Activated CD4-positive, alpha-beta T cell treated with anti-CD3 and anti-CD28 coated beads, Interleukin-2, amount 10 ng/mL, durations not matched to agents 24 days and 14 days (primary cell): ENCODE results near the gene ARRDC5. TPM values are rescaled to one million over a fixed set of nuclear protein-coding genes. Genes with fewer than 3 reads are reported as not detected.
"Not testable (repeated sequence)": the region's sequence is repeated elsewhere in the genome, so short reads cannot be mapped to it uniquely, and the experiment has no call there.

Experiments used
- DNase-seq: peaks from one replicate; pipeline ENCODE4 v3.0.0; 2022
- H3K27ac Mint-ChIP-seq: one replicate; pipeline ENCODE4 v1.8.0; 2022; ENCODE audit warnings: mild to moderate bottlenecking, mixed read lengths
- H3K27me3 Mint-ChIP-seq: one replicate; pipeline ENCODE4 v1.8.0; 2022; ENCODE audit warnings: mixed read lengths
- H3K36me3 Mint-ChIP-seq: one replicate; pipeline ENCODE4 v1.8.0; 2022; ENCODE audit warnings: low read depth, mild to moderate bottlenecking, mixed read lengths
- H3K4me1 Mint-ChIP-seq: one replicate; pipeline ENCODE4 v1.8.0; 2021; ENCODE audit warnings: mixed read lengths
- H3K4me3 Mint-ChIP-seq: one replicate; pipeline ENCODE4 v1.8.0; 2022; ENCODE audit warnings: mild to moderate bottlenecking, moderate library complexity, mixed read lengths
- H3K9me3 Mint-ChIP-seq: one replicate; pipeline ENCODE4 v1.8.0; 2021; ENCODE audit warnings: mixed read lengths
- intact Hi-C: fragments of 100-400 bp; cut with micrococcal nuclease; formaldehyde crosslinking; loops from one replicate; pipeline ENCODE4 v1.15.1; 2023
- total RNA-seq: library from RNA; stranded (reverse); gene quantifications from 2 replicates; pipeline ENCODE4 v1.2.3, GENCODE V29; 2022

The ARRDC5 gene
- total RNA-seq, 1 donor from 2014 or later, result 0.28 TPM

DNA sequence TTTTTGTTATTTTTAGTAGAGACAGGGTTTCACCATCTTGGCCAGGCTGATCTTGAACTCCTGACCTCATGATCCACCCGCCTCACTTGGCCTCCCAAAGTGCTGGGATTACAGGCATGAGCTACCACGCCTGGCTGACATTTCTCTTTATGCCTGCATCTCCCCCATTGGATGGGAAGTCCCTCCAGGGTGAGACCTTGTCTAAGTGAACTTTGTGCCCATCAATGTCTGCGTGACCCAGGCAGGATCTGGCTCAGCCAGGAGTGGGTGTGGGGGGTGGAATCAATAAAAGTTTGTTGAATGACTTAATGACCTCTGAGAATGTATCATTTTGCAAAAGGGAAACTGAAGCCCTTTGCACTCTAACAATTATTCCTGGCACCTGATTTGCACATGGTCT, 1.8 kb upstream of the ARRDC5 start:
- intact Hi-C loops, result no loop called here
- H3K27me3 Mint-ChIP-seq, result no peaks in the 10 kb centered on the region
- no peak overlapping the region for H3K4me3 Mint-ChIP-seq
- DNase-seq, result no peak
- no peaks in the 10 kb centered on the region for H3K36me3 Mint-ChIP-seq
- H3K9me3 Mint-ChIP-seq, result no peaks in the 10 kb centered on the region
- no peak overlapping the region for H3K27ac Mint-ChIP-seq
- H3K4me1 Mint-ChIP-seq, result peaks cover 5% of the 10 kb centered on the region

DNA sequence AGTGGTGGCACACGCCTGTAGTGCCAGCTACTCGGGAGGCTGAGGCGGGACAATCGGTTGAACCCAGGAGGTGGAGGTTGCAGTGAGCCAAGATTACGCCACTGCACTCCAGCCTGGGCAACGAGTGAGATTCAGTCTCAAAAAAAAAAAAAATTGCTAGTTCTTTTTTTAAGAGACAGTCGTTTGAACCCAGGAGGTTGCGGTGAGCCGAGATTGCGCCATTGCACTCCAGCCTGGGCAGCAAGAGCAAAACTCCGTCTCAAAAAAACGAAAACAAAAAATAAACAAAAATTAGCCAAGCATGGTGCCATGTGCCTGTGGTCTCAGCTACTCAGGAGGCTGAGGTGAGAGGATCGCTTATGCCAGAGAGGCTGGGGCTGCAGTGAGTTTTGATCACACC, 1.8 kb downstream of the ARRDC5 start:
- H3K27ac Mint-ChIP-seq, intact Hi-C loops, DNase-seq, H3K36me3 Mint-ChIP-seq, H3K4me1 Mint-ChIP-seq, H3K4me3 Mint-ChIP-seq, H3K27me3 Mint-ChIP-seq, H3K9me3 Mint-ChIP-seq: not testable (repeated sequence)

DNA sequence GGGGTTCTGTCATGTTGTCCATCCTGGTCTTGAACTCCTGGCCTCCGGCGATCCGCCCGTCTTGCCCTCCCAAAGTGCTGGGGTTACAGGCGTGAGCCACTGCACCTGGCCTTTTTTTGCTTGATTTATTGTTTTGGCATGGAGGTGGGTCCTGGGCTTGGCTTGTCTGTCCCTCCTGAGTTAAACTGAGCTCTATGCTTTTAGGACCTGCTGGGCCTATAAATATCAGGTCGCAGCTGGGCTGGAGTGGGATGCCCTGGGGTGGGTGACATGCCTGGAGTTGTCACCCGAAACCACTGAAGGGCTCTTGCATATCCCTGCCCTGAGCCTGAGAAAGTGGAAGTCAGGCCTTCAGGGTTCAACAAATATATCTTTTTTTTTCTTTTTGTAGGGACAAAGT, 5.5 kb downstream of the ARRDC5 start:
- DNase-seq, result no peak
- intact Hi-C loops, result no loop called here
- H3K9me3 Mint-ChIP-seq, result no peaks in the 10 kb centered on the region
- H3K4me1 Mint-ChIP-seq, result no peaks in the 10 kb centered on the region
- no peaks in the 10 kb centered on the region for H3K27me3 Mint-ChIP-seq
- H3K27ac Mint-ChIP-seq, result no peak overlapping the region
- H3K4me3 Mint-ChIP-seq, result no peak overlapping the region
- H3K36me3 Mint-ChIP-seq, result no peaks in the 10 kb centered on the region

DNA sequence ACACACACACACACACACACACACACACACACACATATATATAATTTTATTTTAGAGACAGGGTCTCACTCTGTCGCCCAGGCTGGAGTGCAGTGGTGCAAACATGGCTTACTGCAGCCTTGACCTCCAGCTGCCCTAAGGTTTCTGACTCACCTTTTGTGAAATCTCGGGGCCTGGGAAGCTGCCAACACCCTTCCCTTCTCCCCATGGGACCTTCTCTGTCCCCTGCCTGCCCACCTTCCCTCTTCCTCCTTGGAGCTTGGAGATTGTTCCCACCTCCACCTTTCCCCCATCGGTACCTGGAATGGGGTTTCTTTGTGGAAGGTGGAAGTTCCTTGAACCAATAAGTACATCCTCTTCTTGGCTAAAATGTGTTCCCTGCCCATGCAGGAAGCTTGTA, 6.3 kb downstream of the ARRDC5 start:
- Mint-ChIP-seq H3K4me3 (no peak overlapping the region), H3K9me3 (no peaks in the 10 kb centered on the region), H3K4me1 (no peaks in the 10 kb centered on the region), H3K27me3 (no peaks in the 10 kb centered on the region), H3K27ac (no peak overlapping the region), H3K36me3 (no peaks in the 10 kb centered on the region)
- intact Hi-C loops, result no loop called here
- DNase-seq, result no peak

GRCh38 chr19:4892962-4893361, 9.7 kb downstream of the ARRDC5 start:
- H3K27ac Mint-ChIP-seq, H3K4me3 Mint-ChIP-seq, H3K4me1 Mint-ChIP-seq, H3K27me3 Mint-ChIP-seq, H3K36me3 Mint-ChIP-seq, intact Hi-C loops, H3K9me3 Mint-ChIP-seq, DNase-seq: not testable (repeated sequence)

DNA sequence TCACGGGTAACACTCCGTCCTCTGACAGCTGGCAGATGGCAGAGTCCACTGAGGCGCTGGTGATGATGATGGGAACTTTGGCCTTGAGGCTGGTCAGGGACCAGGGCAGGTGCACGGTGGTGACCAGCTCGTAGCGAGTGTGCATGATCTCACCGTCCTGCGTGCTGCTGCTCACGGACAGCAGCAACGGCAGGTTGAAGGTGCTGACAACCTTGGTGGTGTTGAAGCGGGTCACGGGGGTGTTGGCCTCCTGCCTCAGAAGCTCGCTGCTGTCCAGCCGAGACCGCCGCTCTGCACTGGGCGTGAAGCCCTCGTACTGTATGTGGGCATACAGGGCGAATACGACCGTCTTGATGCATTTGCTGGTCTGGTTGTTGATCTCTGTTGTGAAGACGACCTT, 11.6 kb downstream of the ARRDC5 start:
- no peak overlapping the region for H3K27ac Mint-ChIP-seq
- intact Hi-C loops, result no loop called here
- H3K9me3 Mint-ChIP-seq, result no peaks in the 10 kb centered on the region
- H3K36me3 Mint-ChIP-seq, result no peaks in the 10 kb centered on the region
- no peak for DNase-seq
- H3K27me3 Mint-ChIP-seq, result no peaks in the 10 kb centered on the region
- H3K4me3 Mint-ChIP-seq, result no peak overlapping the region
- H3K4me1 Mint-ChIP-seq, result no peaks in the 10 kb centered on the region

DNA sequence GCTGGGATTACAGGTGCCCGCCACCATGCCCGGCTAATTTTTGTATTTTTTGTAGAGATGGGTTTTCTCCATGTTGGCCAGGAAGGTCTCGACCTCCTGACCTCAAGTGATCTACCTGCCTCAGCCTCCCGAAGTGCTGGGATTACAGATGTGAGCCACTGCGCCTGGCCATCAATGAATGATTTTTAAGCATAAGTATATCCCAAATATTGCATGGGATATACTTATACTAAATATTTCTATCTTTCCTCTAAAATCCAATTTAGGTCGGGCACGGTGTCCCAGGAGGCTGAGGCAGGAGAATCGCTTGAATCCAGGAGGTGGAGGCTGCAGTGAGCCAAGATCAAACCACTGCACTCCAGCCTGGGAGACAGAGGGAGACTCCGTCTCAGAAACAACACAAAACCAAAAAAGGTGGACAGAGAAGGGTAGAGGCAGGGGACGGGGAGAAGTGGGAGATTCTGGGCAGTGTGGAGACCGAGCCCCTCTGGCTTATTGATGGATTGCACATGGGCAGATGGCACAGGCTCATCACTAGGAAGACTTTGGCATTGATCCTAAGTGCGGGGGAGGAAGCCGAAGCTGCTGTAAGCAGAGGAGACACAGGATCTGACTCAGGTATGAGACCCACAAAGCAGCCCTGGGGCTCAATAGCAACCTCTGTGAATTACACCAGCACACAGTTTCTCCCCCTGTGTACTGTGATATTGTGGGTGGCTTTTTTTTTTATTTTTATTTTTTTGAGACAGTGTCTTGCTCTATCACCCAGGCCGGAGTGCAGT, 13.5 kb downstream of the ARRDC5 start:
- DNase-seq, result no peak
- intact Hi-C loops, result no loop called here
- Mint-ChIP-seq H3K4me3 (no peak overlapping the region), H3K27me3 (no peaks in the 10 kb centered on the region), H3K36me3 (no peaks in the 10 kb centered on the region), H3K9me3 (no peaks in the 10 kb centered on the region), H3K27ac (no peak overlapping the region), H3K4me1 (no peaks in the 10 kb centered on the region)

DNA sequence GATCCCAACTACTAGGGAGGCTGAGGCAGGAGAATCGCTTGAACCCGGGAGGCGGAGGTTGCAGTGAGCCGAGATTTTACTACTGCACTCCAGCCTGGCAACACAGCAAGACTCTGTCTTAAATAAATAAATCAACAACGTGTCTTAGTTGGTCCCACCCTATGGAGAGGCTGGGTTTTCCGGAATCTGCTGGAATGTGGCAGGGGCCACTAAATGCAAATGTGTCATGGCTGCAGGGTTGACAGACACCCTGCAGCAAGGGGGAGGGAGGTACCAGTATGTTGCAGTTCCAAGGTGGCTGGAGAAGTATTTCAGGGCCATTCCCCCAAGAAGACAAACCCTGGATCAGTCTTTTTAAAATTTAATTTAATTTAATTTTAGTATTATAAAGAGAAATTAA, 14.9 kb downstream of the ARRDC5 start:
- H3K27ac Mint-ChIP-seq, result not testable (repeated sequence)

GRCh38 chr19:4884993-4885392, 17.7 kb downstream of the ARRDC5 start:
- H3K9me3 Mint-ChIP-seq, intact Hi-C loops, H3K4me1 Mint-ChIP-seq, H3K27me3 Mint-ChIP-seq, H3K36me3 Mint-ChIP-seq, DNase-seq, H3K27ac Mint-ChIP-seq, H3K4me3 Mint-ChIP-seq: not testable (repeated sequence)

More for the DNA sequence above, 14.9 kb downstream of the ARRDC5 start:
- H3K27me3 Mint-ChIP-seq, H3K4me1 Mint-ChIP-seq, H3K4me3 Mint-ChIP-seq, intact Hi-C loops, H3K36me3 Mint-ChIP-seq, H3K9me3 Mint-ChIP-seq, DNase-seq: not testable (repeated sequence)

GRCh38 chr19:4882874-4883273, 19.8 kb downstream of the ARRDC5 start:
- H3K4me3 Mint-ChIP-seq, H3K9me3 Mint-ChIP-seq, intact Hi-C loops, H3K27ac Mint-ChIP-seq, H3K4me1 Mint-ChIP-seq, DNase-seq, H3K36me3 Mint-ChIP-seq, H3K27me3 Mint-ChIP-seq: not testable (repeated sequence)

DNA sequence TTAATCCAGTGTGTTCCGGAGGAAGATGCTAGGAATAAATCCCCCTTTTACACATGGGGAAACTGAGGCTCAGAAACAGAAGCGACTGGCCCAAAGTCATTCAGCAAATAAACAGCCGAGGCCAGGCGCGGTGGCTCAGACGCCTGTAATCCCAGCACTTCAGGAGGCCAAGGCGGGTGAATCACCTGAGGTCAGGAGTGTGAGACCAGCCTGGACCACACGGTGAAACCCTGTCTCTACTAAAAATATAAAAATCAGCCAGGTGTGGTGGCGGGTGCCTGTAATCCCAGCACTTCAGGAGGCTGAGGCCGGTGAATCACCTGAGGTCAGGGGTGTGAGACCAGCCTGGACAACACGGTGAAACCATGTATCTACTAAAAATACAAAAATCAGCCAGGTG, 23.7 kb downstream of the ARRDC5 start:
- Mint-ChIP-seq H3K27ac (no peak overlapping the region), H3K36me3 (no peaks in the 10 kb centered on the region), H3K4me1 (no peaks in the 10 kb centered on the region), H3K27me3 (no peaks in the 10 kb centered on the region), H3K9me3 (no peaks in the 10 kb centered on the region), H3K4me3 (no peak overlapping the region)
- DNase-seq, result no peak
- intact Hi-C loops, result no loop called here

DNA sequence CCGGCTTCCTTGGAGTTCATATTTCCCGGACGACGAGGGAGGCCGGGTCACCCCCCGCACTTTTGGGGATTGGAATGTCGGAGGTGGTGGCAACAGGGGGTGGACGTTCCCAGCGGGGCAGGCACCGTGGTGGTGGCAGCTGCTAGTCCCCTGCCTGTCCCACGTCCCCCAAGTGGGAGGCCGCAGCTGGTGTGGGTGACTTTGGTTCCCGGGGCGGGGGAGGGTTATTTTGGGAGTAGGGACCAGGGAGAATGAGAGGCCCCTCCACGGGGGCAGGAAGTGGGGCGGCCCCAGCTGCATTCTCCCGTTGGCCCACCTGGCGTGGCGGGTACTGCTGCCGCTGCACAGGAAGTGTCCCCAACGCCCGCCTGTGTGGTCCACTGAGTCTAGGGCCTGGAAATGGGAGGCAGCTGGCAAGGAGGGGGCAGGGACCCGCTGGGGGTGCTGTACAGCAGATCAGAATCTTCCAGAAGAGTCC, 24.2 kb downstream of the ARRDC5 start:
- no peaks in the 10 kb centered on the region for H3K27me3 Mint-ChIP-seq
- H3K27ac Mint-ChIP-seq, result no peak overlapping the region
- H3K4me3 Mint-ChIP-seq, result no peak overlapping the region
- no peaks in the 10 kb centered on the region for H3K4me1 Mint-ChIP-seq
- H3K9me3 Mint-ChIP-seq, result no peaks in the 10 kb centered on the region
- H3K36me3 Mint-ChIP-seq, result no peaks in the 10 kb centered on the region
- intact Hi-C loops, result no loop called here
- DNase-seq, result no peak

DNA sequence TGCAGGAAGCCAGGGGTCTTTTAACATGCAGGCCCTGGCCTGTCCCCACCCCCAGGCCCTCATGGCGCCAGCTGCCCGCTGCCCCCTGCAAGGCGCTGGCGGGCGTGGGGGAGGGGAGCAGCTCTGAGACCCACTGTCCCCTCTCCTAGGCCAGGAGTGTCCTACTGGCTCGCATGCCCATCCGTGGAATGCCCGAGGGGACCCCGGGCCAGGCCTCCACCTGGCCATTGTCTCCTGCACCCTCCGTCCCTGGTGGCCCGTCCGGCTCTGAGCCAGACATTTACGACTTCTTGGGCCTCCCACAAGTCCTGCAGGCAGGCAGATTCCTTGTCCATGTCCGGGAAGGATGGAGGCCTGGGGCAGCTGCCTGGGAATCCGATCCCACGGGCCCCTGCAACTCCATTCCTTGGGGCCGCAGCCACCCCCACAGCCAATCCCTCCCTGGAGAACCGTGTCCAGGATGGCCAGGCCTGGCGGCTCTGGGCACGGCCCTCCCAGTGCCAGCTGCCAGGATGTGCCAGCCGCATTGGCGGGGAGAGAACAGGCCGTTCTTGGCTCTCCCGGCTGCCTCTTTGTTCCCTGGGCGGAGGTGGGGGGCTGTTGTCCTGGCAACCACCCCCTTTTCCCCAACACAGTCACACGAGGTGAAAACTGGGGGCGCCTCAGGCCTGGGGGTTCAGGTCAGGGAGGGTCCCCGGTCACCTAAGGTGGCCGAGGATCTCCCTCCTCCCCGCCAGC, 24.8 kb downstream of the ARRDC5 start:
- Mint-ChIP-seq H3K4me1 (no peaks in the 10 kb centered on the region), H3K9me3 (no peaks in the 10 kb centered on the region), H3K36me3 (no peaks in the 10 kb centered on the region), H3K27me3 (no peaks in the 10 kb centered on the region), H3K27ac (no peak overlapping the region), H3K4me3 (no peak overlapping the region)
- DNase-seq, result no peak
- intact Hi-C loops, result no loop called here

GRCh38 chr19:4873930-4874329, 28.8 kb downstream of the ARRDC5 start:
- Mint-ChIP-seq H3K9me3 (no peaks in the 10 kb centered on the region), H3K27me3 (no peaks in the 10 kb centered on the region), H3K36me3 (no peaks in the 10 kb centered on the region), H3K4me3 (no peak overlapping the region), H3K4me1 (peaks cover 11% of the 10 kb centered on the region), H3K27ac (no peak overlapping the region)
- intact Hi-C loops, result no loop called here
- DNase-seq, result no peak
